Measurements from ENCODE around the gene CARM1. TPM values are rescaled to one million over a fixed set of nuclear protein-coding genes. Genes with fewer than 3 reads are reported as not detected.

CARM1 gene
- total and polyA plus RNA-seq, 2 donors (not counting 3 experiments of a cell fraction or from before 2014, with no cell fraction given), result 65.6 to 70.8 TPM

GRCh38 chr19:10911579-10912363 is 40.4 kb downstream of the CARM1 start:
- no peak overlapping the region for H2AFZ ChIP-seq (ENCODE audit: low read depth, low read length)
- H3K4me2 ChIP-seq (ENCODE audit: insufficient read depth, low read length), result no peak overlapping the region
- H3K27me3 ChIP-seq (ENCODE audit: control insufficient read depth in 2 of 2, insufficient read depth in 2 of 2, low read length in 2 of 2), result no peaks in the 10 kb centered on the region
- FAIRE-seq (no peak), DNase-seq (ENCODE audit: low read depth, low spot score) (no peak)
- no peak overlapping the region for H3K27ac ChIP-seq (ENCODE audit: insufficient read depth, low read depth, low read length)
- H4K20me1 ChIP-seq (replicated peaks; ENCODE audit: control insufficient read depth, extremely low read depth, insufficient read depth, low read length), result no peaks in the 10 kb centered on the region
- ChIA-PET POLR2A (no interaction called here), CTCF (interaction anchor here (0.9 to 1.3 kb wide), 4 partner anchors 13 to 41 kb away, joined by 3 to 7 read pairs (median 4); partner anchors contain the start of gene CARM1)
- TF ChIP-seq, protein P1, sequence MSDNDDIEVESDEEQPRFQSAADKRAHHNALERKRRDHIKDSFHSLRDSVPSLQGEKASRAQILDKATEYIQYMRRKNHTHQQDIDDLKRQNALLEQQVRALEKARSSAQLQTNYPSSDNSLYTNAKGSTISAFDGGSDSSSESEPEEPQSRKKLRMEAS (IDR thresholded peaks at IDR 0.05; ENCODE audit: insufficient read depth, insufficient read length), result no peak
- no peak for TF ChIP-seq CTCF (IDR thresholded peaks at IDR 0.05; ENCODE audit: extremely low read depth in 1 of 2, insufficient read depth in 1 of 2, low read depth in 1 of 2, low read length in 2 of 2)
- no peak for TF ChIP-seq MYC (IDR thresholded peaks at IDR 0.05; ENCODE audit: low read depth, low read length)
- TF ChIP-seq JUN (IDR thresholded peaks at IDR 0.05; ENCODE audit: borderline replicate concordance, insufficient read depth, insufficient read length, low read depth), result no peak
- no peak for TF ChIP-seq GATA2 (IDR thresholded peaks at IDR 0.05; ENCODE audit: insufficient read depth, insufficient read length, low read depth, low read length)
- no peak for TF ChIP-seq EZH2 (IDR thresholded peaks at IDR 0.05; ENCODE audit: borderline replicate concordance, low read depth, low read length, severe bottlenecking)
- no peak for TF ChIP-seq POLR2A (IDR thresholded peaks at IDR 0.05; ENCODE audit: low read depth, low read length)
- no peak for TF ChIP-seq FOS (IDR thresholded peaks at IDR 0.05; ENCODE audit: borderline replicate concordance, insufficient read depth, low read length)
- TF ChIP-seq POLR2AphosphoS5 (IDR thresholded peaks at IDR 0.05; ENCODE audit: insufficient read depth, low read depth, low read length), result no peak
- H3K9ac ChIP-seq (replicated peaks; ENCODE audit: extremely low read depth, insufficient read depth, low read length), result no peak overlapping the region
- intact Hi-C loops (cut with micrococcal nuclease), result no loop called here
- dilution Hi-C loops (cut with MboI; ENCODE audit: extremely low pct_ligation_motif_present, low sequenced_read_pairs), result loop anchor here (10.0 kb wide), 1 partner anchor 113 kb away; no protein-coding TSS in a partner anchor
- no peak overlapping the region for H3K4me3 ChIP-seq (replicated peaks in 1 of 3; ENCODE audit: insufficient read depth in 1 of 3, low read depth in 1 of 3, low read length in 3 of 3)
- H3K36me3 ChIP-seq (ENCODE audit: control insufficient read depth in 2 of 2, extremely low read depth in 1 of 2, insufficient read depth in 2 of 2, low read length in 2 of 2), result peaks cover 0 to 43% of the 10 kb centered on the region in 2 experiments
- BruUV-seq (replicated peaks), result no TSS peak
- no peaks in the 10 kb centered on the region for H3K4me1 ChIP-seq (ENCODE audit: control insufficient read depth, extremely low read depth, insufficient read depth, low read length)
- no peaks in the 10 kb centered on the region for H3K79me2 ChIP-seq (ENCODE audit: control insufficient read depth, insufficient read depth, low read length)
- no peaks in the 10 kb centered on the region for H3K9me3 ChIP-seq (replicated peaks; ENCODE audit: control insufficient read depth, insufficient read depth, low read length)
- no peaks in the 10 kb centered on the region for H3K9me1 ChIP-seq (replicated peaks; ENCODE audit: control insufficient read depth, extremely low read depth, insufficient read depth, low read length)
